GM23338 (cell line): ENCODE measurements around the gene SLC66A2. TPM values are rescaled to one million over a fixed set of nuclear protein-coding genes. Genes with fewer than 3 reads are reported as not detected.

Experiments
- ATAC-seq: fragments of 200-7000 bp; cut with Tn5 transposase; 3 replicates; pipeline ENCODE4 v1.9.1; 2020
- DNase-seq: peaks from one replicate; pipeline ENCODE4 v3.0.0-alpha.2; 2015; ENCODE audit warnings: low spot score
- H2AFZ ChIP-seq: fragments of 200-600 bp; sonication (generic); 2 replicates; pipeline ENCODE4 v1.8.0; 2016; ENCODE audit warnings: antibody characterized with exemption, mild to moderate bottlenecking, moderate library complexity
- H3F3A ChIP-seq: fragments of 200-600 bp; sonication (generic); replicated peaks from 2 replicates; pipeline ENCODE4 v1.8.0; 2017; ENCODE audit warnings: antibody characterized with exemption, mixed run types, low read depth
- H3K27ac ChIP-seq: fragments of 200-600 bp; sonication (generic); 2 replicates; pipeline ENCODE4 v1.6.1; 2016; ENCODE audit warnings: low read depth
- H3K27me3 ChIP-seq: fragments of 200-600 bp; sonication (generic); 2 replicates; pipeline ENCODE4 v1.8.0; 2016; ENCODE audit warnings: mild to moderate bottlenecking, mixed run types, moderate library complexity; ENCODE audit not compliant: insufficient read depth
- H3K36me3 ChIP-seq: fragments of 200-600 bp; sonication (generic); 2 replicates; pipeline ENCODE4 v1.8.0; 2016; ENCODE audit warnings: mild to moderate bottlenecking; ENCODE audit not compliant: insufficient read depth
- H3K4me1 ChIP-seq: fragments of 200-600 bp; sonication (generic); 2 replicates; pipeline ENCODE4 v1.8.0; 2016; ENCODE audit warnings: mild to moderate bottlenecking, moderate library complexity; ENCODE audit not compliant: insufficient read depth
- H3K4me2 ChIP-seq: fragments of 200-600 bp; sonication (generic); 2 replicates; pipeline ENCODE4 v1.7.1; 2017; ENCODE audit warnings: mixed run types
- H3K4me3 ChIP-seq: fragments of 200-600 bp; sonication (generic); 2 replicates; pipeline ENCODE4 v1.6.1; 2016; ENCODE audit warnings: mixed run types
- H3K79me2 ChIP-seq: fragments of 200-600 bp; sonication (generic); replicated peaks from 2 replicates; pipeline ENCODE4 v1.8.0; 2017; ENCODE audit warnings: mild to moderate bottlenecking; ENCODE audit not compliant: insufficient read depth
- H3K9me2 ChIP-seq: fragments of 200-600 bp; sonication (generic); 2 replicates; pipeline ENCODE4 v1.8.0; 2017; ENCODE audit not compliant: insufficient read depth
- H4K20me1 ChIP-seq: fragments of 200-600 bp; sonication (generic); replicated peaks from 2 replicates; pipeline ENCODE4 v1.8.0; 2017; ENCODE audit warnings: mild to moderate bottlenecking; ENCODE audit not compliant: insufficient read depth
- H3K27ac Mint-ChIP-seq: 2 replicates; pipeline ENCODE4 v1.8.0; 2020; ENCODE audit warnings: inconsistent platforms, mild to moderate bottlenecking, moderate library complexity, mixed read lengths
- H3K27me3 Mint-ChIP-seq: 3 replicates; pipeline ENCODE4 v1.8.0; 2022; ENCODE audit warnings: low read depth, mild to moderate bottlenecking, moderate library complexity, mixed read lengths, inconsistent platforms; ENCODE audit not compliant: insufficient read depth, poor library complexity
- H3K36me3 Mint-ChIP-seq: 3 replicates; pipeline ENCODE4 v1.8.0; 2021; ENCODE audit warnings: low read depth, mild to moderate bottlenecking, inconsistent platforms, moderate library complexity, mixed read lengths
- H3K4me1 Mint-ChIP-seq: 3 replicates; pipeline ENCODE4 v1.8.0; 2020; ENCODE audit warnings: mild to moderate bottlenecking, inconsistent platforms, mixed read lengths
- H3K4me3 Mint-ChIP-seq: 3 replicates; pipeline ENCODE4 v1.8.0; 2021; ENCODE audit warnings: moderate library complexity, mild to moderate bottlenecking, inconsistent platforms, mixed read lengths
- H3K9me3 Mint-ChIP-seq: 3 replicates; pipeline ENCODE4 v1.8.0; 2020; ENCODE audit warnings: moderate library complexity, mild to moderate bottlenecking, inconsistent platforms, mixed read lengths
- CREB1 ChIP-seq: fragments of 250-450 bp; sonication (Bioruptor Pico); IDR thresholded peaks from 2 replicates; pipeline ENCODE4 v1.5.0; 2020; ENCODE audit warnings: low read depth, mild to moderate bottlenecking, moderate library complexity
- EZH2phosphoT487 ChIP-seq: fragments of 200-600 bp; sonication (generic); IDR thresholded peaks from one replicate; pipeline ENCODE4 v1.8.1; 2018; ENCODE audit warnings: antibody characterized with exemption; ENCODE audit not compliant: unreplicated experiment
- POLR2AphosphoS5 ChIP-seq: IDR thresholded peaks from 2 replicates; pipeline ENCODE4 v1.6.1; 2016; ENCODE audit warnings: antibody characterized with exemption, low read depth
- STAT1 ChIP-seq: IDR thresholded peaks from one replicate; pipeline ENCODE4 v1.6.1; 2016; ENCODE audit warnings: antibody characterized with exemption; ENCODE audit not compliant: unreplicated experiment
- ZNF114 ChIP-seq: fragments of 250-450 bp; sonication (Bioruptor Pico); IDR thresholded peaks from 2 replicates; pipeline ENCODE4 v1.5.0; 2020; ENCODE audit warnings: mild to moderate bottlenecking, moderate library complexity
- ZNF331 ChIP-seq: fragments of 250-450 bp; sonication (Bioruptor Pico); IDR thresholded peaks from 2 replicates; pipeline ENCODE4 v1.5.0; 2020; ENCODE audit warnings: low read depth, mild to moderate bottlenecking, moderate library complexity
- polyA plus RNA-seq: library from polyadenylated mRNA; unstranded; fragments of >200 nt; fragmentation: Nextera tagmentation; extraction: Ambion mirVana; gene quantifications from 2 replicates; pipeline ENCODE4 v1.2.1, GENCODE V29; 2016
- total RNA-seq: library from RNA; depleted of rRNA; stranded (reverse); fragments of >200 nt; shearing (Covaris generic); gene quantifications from 2 replicates; pipeline ENCODE4 v1.2.3, GENCODE V29; 2014
- TF ChIP-seq, protein P1 (sequence below), 2 experiments: fragments of 200-600 bp in 1 of 2; sonication (generic) in 1 of 2; conservative IDR thresholded peaks; 2 replicates each; pipeline versions ENCODE4 v1.5.1 to v1.6.1; 2016 to 2017; ENCODE audit warnings: antibody characterized with exemption in 2 of 2, low read depth in 2 of 2, mild to moderate bottlenecking in 2 of 2, moderate library complexity in 1 of 2
- TF ChIP-seq, protein P2 (sequence below): fragments of 250-450 bp; sonication (Bioruptor Pico); IDR thresholded peaks from 2 replicates; pipeline ENCODE4 v1.5.0; 2020; ENCODE audit warnings: mild to moderate bottlenecking, moderate library complexity
- TF ChIP-seq, protein P3 (sequence below): IDR thresholded peaks from 2 replicates; pipeline ENCODE4 v1.6.1; 2016; ENCODE audit warnings: antibody characterized with exemption

SLC66A2 gene
- total and polyA plus RNA-seq, 2 experiments from 2014 or later, result 4.0 to 18.1 TPM

DNA sequence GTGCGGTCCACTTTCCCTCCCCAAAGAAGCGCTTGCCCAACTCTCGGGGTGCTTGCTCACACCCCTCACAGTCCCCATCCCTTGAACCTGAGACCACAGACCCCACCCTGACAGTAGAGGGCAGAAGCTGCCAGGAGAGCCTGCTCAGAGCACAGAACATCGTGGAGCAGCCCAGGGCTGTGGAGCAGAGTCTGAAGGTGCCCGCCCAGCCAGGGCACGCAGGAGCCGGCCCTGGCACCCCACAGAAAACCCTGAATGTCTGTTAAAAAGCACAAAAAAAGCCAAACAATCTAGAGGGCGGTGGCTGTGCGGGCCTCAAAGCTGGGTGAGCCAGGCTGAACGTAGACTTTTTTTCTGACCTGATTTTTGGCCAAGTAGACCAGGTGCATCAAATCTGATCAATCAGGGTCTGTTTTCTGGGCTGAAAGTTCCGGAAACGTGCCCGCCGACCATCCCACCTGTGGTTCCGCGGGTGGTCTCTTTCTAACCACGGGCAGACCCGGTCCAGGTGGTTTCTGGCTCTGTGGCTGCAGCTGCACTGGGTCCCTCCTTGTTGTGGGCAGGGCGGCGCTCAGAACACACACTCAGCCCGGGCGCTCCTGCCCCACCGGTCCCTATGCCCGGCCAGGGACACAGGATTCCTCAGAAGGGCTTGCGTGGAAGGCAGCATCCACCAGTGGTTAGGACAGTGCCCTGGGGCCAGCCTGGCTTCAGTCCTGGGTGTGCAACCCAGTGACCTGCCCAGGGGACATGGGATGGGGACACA is 66.3 kb downstream of the SLC66A2 start:
- ATAC-seq (peak; percentile 61), DNase-seq (no peak)
- Histone ChIP-seq H3K27me3 (no peaks in the 10 kb centered on the region), H3K79me2 (no peaks in the 10 kb centered on the region), H3K9me2 (no peaks in the 10 kb centered on the region), H4K20me1 (no peaks in the 10 kb centered on the region), H3K4me1 (no peaks in the 10 kb centered on the region), H3K27ac (no peak overlapping the region), H3K4me2 (no peak overlapping the region), H2AFZ (no peak overlapping the region), H3F3A (no peaks in the 10 kb centered on the region), H3K36me3 (no peaks in the 10 kb centered on the region), H3K4me3 (no peak overlapping the region)
- peaks cover 3% of the 10 kb centered on the region; the same call in 2 of the 3 replicates for H3K36me3 Mint-ChIP-seq
- H3K4me1 Mint-ChIP-seq, result no peaks in the 10 kb centered on the region
- TF ChIP-seq EZH2phosphoT487, result no peak
- TF ChIP-seq, protein P1, sequence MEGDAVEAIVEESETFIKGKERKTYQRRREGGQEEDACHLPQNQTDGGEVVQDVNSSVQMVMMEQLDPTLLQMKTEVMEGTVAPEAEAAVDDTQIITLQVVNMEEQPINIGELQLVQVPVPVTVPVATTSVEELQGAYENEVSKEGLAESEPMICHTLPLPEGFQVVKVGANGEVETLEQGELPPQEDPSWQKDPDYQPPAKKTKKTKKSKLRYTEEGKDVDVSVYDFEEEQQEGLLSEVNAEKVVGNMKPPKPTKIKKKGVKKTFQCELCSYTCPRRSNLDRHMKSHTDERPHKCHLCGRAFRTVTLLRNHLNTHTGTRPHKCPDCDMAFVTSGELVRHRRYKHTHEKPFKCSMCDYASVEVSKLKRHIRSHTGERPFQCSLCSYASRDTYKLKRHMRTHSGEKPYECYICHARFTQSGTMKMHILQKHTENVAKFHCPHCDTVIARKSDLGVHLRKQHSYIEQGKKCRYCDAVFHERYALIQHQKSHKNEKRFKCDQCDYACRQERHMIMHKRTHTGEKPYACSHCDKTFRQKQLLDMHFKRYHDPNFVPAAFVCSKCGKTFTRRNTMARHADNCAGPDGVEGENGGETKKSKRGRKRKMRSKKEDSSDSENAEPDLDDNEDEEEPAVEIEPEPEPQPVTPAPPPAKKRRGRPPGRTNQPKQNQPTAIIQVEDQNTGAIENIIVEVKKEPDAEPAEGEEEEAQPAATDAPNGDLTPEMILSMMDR (conservative IDR thresholded peaks at IDR 0.05; ENCODE audit: low read depth in 2 of 2), result peak in 1 of 2 experiments; percentile 52; a peak in 2 of 4 replicates
- no peak for TF ChIP-seq STAT1
- H3K27ac Mint-ChIP-seq, result no peak overlapping the region
- no peak overlapping the region for H3K4me3 Mint-ChIP-seq
- peaks cover 8% of the 10 kb centered on the region for H3K27me3 Mint-ChIP-seq
- H3K9me3 Mint-ChIP-seq, result peaks cover 25% of the 10 kb centered on the region

DNA sequence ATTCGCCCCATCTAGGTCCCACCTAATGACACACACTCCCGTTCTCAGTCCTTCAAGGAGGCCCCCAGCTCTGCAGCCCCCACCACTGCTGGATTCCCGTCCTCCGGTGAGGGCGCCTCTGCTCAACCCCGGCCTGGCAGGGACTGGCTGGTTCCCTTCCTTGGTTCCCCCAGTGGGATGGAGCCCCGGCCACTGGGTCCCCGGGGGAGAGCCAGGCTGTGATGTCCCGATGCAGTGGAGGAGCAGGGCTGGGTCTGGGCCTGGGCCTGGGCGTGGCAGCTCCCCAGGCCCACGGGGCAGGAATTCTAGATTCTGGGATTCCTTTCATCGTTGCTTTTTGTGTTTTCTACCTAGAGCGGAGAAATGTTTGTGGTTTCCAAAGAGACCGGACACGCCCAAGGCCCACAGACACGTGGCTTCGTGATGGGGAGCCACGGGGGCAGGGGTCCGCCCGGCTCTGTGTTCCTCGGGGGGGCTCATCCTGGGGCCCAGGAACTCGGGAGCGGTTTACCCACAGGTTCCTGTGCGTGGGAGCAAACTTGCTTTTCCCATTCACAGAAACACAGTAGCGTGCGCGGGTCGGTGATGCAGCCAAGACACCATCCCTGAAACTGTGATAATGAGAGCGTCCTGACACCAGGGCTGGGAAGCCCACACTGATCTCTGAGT is 67.0 kb downstream of the SLC66A2 start:
- H3K4me1 Mint-ChIP-seq, result no peaks in the 10 kb centered on the region
- Histone ChIP-seq H3K79me2 (no peaks in the 10 kb centered on the region), H3K27ac (no peak overlapping the region), H3K4me1 (no peaks in the 10 kb centered on the region), H3K9me2 (no peaks in the 10 kb centered on the region), H3K27me3 (no peaks in the 10 kb centered on the region), H3K4me2 (no peak overlapping the region), H2AFZ (no peak overlapping the region), H3F3A (no peaks in the 10 kb centered on the region), H4K20me1 (no peaks in the 10 kb centered on the region), H3K36me3 (no peaks in the 10 kb centered on the region), H3K4me3 (no peak overlapping the region)
- peaks cover 8% of the 10 kb centered on the region for H3K27me3 Mint-ChIP-seq
- peaks cover 3% of the 10 kb centered on the region; the same call in 2 of the 3 replicates for H3K36me3 Mint-ChIP-seq
- peaks cover 18% of the 10 kb centered on the region for H3K9me3 Mint-ChIP-seq
- no peak for ATAC-seq
- no peak overlapping the region for H3K4me3 Mint-ChIP-seq
- no peak overlapping the region for H3K27ac Mint-ChIP-seq
- no peak for DNase-seq
- TF ChIP-seq ZNF331 (CRISPR knock-in tag) (no peak), POLR2AphosphoS5 (no peak), ZNF114 (CRISPR knock-in tag) (no peak), CREB1 (CRISPR knock-in tag) (no peak)
- TF ChIP-seq, protein P2, sequence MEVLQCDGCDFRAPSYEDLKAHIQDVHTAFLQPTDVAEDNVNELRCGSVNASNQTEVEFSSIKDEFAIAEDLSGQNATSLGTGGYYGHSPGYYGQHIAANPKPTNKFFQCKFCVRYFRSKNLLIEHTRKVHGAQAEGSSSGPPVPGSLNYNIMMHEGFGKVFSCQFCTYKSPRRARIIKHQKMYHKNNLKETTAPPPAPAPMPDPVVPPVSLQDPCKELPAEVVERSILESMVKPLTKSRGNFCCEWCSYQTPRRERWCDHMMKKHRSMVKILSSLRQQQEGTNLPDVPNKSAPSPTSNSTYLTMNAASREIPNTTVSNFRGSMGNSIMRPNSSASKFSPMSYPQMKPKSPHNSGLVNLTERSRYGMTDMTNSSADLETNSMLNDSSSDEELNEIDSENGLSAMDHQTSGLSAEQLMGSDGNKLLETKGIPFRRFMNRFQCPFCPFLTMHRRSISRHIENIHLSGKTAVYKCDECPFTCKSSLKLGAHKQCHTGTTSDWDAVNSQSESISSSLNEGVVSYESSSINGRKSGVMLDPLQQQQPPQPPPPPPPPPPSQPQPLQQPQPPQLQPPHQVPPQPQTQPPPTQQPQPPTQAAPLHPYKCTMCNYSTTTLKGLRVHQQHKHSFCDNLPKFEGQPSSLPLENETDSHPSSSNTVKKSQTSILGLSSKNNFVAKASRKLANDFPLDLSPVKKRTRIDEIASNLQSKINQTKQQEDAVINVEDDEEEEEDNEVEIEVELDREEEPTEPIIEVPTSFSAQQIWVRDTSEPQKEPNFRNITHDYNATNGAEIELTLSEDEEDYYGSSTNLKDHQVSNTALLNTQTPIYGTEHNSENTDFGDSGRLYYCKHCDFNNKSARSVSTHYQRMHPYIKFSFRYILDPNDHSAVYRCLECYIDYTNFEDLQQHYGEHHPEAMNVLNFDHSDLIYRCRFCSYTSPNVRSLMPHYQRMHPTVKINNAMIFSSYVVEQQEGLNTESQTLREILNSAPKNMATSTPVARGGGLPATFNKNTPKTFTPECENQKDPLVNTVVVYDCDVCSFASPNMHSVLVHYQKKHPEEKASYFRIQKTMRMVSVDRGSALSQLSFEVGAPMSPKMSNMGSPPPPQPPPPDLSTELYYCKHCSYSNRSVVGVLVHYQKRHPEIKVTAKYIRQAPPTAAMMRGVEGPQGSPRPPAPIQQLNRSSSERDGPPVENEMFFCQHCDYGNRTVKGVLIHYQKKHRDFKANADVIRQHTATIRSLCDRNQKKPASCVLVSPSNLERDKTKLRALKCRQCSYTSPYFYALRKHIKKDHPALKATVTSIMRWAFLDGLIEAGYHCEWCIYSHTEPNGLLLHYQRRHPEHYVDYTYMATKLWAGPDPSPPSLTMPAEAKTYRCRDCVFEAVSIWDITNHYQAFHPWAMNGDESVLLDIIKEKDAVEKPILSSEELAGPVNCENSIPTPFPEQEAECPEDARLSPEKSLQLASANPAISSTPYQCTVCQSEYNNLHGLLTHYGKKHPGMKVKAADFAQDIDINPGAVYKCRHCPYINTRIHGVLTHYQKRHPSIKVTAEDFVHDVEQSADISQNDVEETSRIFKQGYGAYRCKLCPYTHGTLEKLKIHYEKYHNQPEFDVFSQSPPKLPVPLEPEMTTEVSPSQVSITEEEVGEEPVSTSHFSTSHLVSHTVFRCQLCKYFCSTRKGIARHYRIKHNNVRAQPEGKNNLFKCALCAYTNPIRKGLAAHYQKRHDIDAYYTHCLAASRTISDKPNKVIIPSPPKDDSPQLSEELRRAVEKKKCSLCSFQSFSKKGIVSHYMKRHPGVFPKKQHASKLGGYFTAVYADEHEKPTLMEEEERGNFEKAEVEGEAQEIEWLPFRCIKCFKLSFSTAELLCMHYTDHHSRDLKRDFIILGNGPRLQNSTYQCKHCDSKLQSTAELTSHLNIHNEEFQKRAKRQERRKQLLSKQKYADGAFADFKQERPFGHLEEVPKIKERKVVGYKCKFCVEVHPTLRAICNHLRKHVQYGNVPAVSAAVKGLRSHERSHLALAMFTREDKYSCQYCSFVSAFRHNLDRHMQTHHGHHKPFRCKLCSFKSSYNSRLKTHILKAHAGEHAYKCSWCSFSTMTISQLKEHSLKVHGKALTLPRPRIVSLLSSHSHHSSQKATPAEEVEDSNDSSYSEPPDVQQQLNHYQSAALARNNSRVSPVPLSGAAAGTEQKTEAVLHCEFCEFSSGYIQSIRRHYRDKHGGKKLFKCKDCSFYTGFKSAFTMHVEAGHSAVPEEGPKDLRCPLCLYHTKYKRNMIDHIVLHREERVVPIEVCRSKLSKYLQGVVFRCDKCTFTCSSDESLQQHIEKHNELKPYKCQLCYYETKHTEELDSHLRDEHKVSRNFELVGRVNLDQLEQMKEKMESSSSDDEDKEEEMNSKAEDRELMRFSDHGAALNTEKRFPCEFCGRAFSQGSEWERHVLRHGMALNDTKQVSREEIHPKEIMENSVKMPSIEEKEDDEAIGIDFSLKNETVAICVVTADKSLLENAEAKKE (CRISPR knock-in tag), result no peak
- TF ChIP-seq, protein P3, sequence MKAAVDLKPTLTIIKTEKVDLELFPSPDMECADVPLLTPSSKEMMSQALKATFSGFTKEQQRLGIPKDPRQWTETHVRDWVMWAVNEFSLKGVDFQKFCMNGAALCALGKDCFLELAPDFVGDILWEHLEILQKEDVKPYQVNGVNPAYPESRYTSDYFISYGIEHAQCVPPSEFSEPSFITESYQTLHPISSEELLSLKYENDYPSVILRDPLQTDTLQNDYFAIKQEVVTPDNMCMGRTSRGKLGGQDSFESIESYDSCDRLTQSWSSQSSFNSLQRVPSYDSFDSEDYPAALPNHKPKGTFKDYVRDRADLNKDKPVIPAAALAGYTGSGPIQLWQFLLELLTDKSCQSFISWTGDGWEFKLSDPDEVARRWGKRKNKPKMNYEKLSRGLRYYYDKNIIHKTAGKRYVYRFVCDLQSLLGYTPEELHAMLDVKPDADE, result no peak
